Measurements from ENCODE around the gene HAUS5.
"Not testable (repeated sequence)": the region's sequence is repeated elsewhere in the genome, so short reads cannot be mapped to it uniquely, and the experiment has no call there.

The HAUS5 gene

GRCh38 chr19:35644987-35645679, 32.6 kb downstream of the HAUS5 start:
- DNase-seq (ENCODE audit: low read depth), result peak; percentile 60
- no peak for TF ChIP-seq CTCF (conservative IDR thresholded peaks at IDR 0.05; ENCODE audit: low read depth, low read length)
- peak overlapping the region; percentile 68 for H3K4me3 ChIP-seq (ENCODE audit: low read depth, low read length)

GRCh38 chr19:35645680-35646511, 33.4 kb downstream of the HAUS5 start:
- no peak for DNase-seq (ENCODE audit: low read depth)
- TF ChIP-seq CTCF (conservative IDR thresholded peaks at IDR 0.05; ENCODE audit: low read depth, low read length), result no peak
- H3K4me3 ChIP-seq (ENCODE audit: low read depth, low read length), result no peak overlapping the region

DNA sequence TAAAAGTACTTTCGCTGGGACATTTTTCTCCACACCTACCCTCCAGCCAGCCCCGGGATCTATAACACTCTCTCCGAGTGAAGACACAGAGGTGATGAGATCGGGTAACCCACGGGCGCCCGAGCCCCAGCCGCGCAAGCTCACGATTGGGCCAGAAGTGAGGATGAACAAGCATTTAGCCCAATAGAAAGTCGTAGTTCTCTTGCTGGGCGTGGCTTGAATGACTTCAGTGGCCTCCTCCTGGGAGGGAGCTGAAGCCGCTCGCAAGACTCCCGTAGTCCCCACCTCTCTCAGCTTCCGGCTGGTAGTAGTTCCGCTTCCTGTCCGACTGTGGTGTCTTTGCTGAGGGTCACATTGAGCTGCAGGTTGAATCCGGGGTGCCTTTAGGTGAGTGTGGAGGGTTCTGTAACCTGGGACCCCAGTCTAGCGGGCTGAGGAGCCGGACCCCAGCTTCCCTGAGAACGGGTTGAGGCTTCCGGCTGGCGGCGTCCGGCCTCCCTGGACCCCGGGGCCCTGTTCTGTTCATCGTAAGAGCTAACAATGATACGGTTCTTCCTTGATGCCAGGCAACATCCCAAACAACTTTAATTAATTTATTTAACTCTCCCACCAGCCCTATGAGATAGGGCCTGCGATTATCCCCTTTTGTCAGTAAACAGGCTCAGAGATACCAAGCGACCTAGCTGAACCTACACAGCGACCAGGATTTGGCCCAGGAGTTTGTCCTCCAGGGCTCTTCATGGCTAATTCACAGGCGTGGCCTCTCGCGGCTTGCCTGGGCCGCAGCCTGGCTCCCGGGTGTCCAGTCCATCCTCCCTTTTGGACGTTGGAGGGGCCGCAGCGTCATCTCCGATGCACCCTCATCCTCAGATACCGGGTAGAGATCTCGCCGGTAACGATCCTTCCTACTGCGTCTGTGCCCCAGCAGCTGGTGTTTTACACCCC, 35.8 kb downstream of the HAUS5 start, which contains the start of gene COX6B1:
Gene COX6B1, plus strand, starts transcription at position 307 of the 945 bp plus-strand sequence. CDS start 2,921 bp downstream, outside the sequence.
- H3K4me3 ChIP-seq (ENCODE audit: low read depth, low read length), result peak within 1 kb of the TSS; percentile 94
- TF ChIP-seq CTCF (conservative IDR thresholded peaks at IDR 0.05; ENCODE audit: low read depth, low read length), result no peak
- peak; percentile 98 for DNase-seq (ENCODE audit: low read depth)

- no peak for TF ChIP-seq CTCF (conservative IDR thresholded peaks at IDR 0.05; ENCODE audit: low read depth, low read length)
- no peak overlapping the region for H3K4me3 ChIP-seq (ENCODE audit: low read depth, low read length)
- no peak for DNase-seq (ENCODE audit: low read depth)
Observed at GRCh38 chr19:35650581-35650980, 38.0 kb downstream of the HAUS5 start.

- H3K4me3 ChIP-seq (ENCODE audit: low read depth, low read length); DNase-seq (ENCODE audit: low read depth): not testable (repeated sequence)
Observed at GRCh38 chr19:35654828-35655227, 42.3 kb downstream of the HAUS5 start.

- no peak for DNase-seq (ENCODE audit: low read depth)
- TF ChIP-seq CTCF (conservative IDR thresholded peaks at IDR 0.05; ENCODE audit: low read depth, low read length), result no peak
- no peak overlapping the region for H3K4me3 ChIP-seq (ENCODE audit: low read depth, low read length)
Observed at GRCh38 chr19:35655600-35655999, 43.1 kb downstream of the HAUS5 start.

DNA sequence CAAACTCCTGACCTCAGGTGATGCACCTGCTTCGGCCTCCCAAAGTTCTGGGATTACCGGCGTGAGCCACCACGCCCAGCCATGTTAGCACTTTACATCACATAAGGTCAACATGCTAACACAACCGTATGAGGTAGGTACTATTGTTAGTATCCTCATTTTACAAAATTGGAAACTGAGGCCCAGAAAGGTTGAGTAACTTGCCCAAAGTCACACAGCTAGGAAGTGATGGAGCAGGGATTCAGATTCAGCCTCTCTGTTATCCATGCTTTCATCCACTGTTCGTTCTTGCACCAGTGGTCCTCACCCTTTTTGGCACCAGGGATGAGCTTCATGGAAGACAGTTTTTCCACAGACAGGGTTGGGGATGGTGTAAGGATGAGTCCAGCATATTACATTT, 44.2 kb downstream of the HAUS5 start:
- DNase-seq (ENCODE audit: low read depth), result no peak
- no peak overlapping the region for H3K4me3 ChIP-seq (ENCODE audit: low read depth, low read length)
- TF ChIP-seq CTCF (conservative IDR thresholded peaks at IDR 0.05; ENCODE audit: low read depth, low read length), result no peak

Data from choroid plexus epithelial cell (primary cell).